22Rv1 (cell line): ENCODE data around the gene MEGF11.

ENCODE experiments used
- ZFX ChIP-seq: fragments of 450-650 bp; IDR thresholded peaks from 2 replicates; pipeline ENCODE4 v1.6.1; 2017; ENCODE audit warnings: antibody characterized with exemption, borderline replicate concordance
- TF ChIP-seq, protein P1 (sequence below): fragments of 450-650 bp; IDR thresholded peaks from 2 replicates; pipeline ENCODE4 v1.5.1; 2017; ENCODE audit warnings: mild to moderate bottlenecking

DNA sequence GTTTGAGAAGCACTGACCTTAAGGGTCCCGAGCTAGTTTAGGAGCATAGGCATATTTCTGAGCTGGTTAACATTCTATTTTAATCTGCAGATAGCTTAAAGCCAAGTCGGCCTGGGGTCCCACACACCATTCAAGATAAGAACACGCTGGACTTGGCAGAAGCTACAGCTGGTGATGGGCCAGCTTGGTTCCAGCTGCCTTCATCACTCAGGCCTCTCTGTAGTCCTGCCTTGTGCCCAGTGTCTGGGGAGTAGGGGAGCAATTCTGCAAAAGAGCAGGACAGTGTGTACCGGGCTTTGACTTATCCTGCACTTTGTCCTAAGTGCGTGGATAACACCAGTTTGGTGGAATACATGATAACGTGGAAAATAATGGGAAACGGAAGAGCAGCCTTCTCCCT, 164.5 kb downstream of the MEGF11 start:
- TF ChIP-seq, protein P1, sequence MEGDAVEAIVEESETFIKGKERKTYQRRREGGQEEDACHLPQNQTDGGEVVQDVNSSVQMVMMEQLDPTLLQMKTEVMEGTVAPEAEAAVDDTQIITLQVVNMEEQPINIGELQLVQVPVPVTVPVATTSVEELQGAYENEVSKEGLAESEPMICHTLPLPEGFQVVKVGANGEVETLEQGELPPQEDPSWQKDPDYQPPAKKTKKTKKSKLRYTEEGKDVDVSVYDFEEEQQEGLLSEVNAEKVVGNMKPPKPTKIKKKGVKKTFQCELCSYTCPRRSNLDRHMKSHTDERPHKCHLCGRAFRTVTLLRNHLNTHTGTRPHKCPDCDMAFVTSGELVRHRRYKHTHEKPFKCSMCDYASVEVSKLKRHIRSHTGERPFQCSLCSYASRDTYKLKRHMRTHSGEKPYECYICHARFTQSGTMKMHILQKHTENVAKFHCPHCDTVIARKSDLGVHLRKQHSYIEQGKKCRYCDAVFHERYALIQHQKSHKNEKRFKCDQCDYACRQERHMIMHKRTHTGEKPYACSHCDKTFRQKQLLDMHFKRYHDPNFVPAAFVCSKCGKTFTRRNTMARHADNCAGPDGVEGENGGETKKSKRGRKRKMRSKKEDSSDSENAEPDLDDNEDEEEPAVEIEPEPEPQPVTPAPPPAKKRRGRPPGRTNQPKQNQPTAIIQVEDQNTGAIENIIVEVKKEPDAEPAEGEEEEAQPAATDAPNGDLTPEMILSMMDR, result no peak
- TF ChIP-seq ZFX, result no peak
